GM21786 (cell line): ENCODE results near the gene UBE2H.

Experiments used
- ATAC-seq: cut with Tn5 transposase; IDR thresholded peaks from one replicate; pipeline ENCODE4 v1.9.1; 2021; ENCODE audit not compliant: unreplicated experiment

UBE2H gene

DNA sequence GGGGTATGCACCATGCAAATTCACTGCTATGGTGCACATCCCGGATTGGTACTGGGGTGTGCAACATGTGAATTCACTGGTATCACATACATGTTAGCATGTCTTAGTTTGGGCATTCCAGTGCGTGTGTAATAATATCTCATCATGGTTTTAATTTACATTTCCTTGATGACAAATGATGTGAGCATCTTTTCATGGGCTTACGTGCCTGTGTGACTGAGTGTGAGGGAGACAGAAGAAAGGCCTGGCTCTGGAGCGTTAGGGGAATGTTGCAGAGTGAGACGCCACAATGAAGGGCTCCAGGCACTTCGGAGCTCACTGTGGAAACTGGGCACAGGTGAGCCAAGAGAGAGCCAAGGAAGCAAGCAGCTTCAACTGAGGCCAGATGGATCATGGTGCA lies 162.6 kb downstream of the UBE2H start:
- no peak for ATAC-seq

DNA sequence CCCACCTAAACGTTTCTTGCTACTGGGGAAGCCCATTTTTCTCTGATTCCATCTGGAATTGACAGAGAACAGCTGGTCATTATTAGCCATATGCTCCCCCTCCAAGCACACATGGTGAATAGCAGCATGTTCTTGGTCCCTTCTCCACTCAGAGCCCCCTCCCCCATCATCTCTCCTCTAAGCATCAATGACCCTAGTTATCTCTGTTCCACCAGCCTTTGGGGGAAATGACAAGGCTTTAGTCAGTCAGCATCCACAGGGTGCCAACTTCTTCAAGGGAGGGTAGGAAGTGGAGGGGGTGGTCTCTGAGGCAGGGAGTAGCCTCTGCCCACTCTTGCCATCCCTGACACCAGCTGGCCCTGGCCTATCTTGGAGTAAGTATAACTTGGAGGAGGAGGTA lies 163.1 kb downstream of the UBE2H start:
- no peak for ATAC-seq

DNA sequence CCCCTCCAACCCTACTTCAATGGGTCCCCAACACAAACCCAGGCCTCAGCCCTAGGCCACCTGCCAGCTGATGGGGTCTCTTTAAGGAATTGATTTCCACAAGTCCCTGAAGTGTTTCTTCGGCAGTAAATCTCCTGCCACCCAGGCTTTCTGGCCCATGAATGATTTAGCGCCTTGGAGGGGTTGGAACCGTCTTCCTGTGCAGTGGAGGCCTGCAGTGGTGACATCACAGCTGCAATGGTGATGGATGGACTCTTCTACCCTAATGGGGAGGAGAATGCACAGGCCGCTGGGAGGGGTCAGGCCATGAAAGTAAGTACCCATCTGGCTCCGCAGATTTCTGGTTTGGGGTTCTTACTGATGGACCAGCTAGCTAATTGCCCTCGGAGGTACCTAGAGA lies 163.8 kb downstream of the UBE2H start:
- ATAC-seq: no peak

GRCh38 chr7:129786825-129787563 lies 165.8 kb downstream of the UBE2H start:
- no peak for ATAC-seq

GRCh38 chr7:129785685-129786514 lies 166.9 kb downstream of the UBE2H start:
- no peak for ATAC-seq

- ATAC-seq: no peak
These were observed 167.7 kb downstream of the UBE2H start for GRCh38 chr7:129784783-129785684.

DNA sequence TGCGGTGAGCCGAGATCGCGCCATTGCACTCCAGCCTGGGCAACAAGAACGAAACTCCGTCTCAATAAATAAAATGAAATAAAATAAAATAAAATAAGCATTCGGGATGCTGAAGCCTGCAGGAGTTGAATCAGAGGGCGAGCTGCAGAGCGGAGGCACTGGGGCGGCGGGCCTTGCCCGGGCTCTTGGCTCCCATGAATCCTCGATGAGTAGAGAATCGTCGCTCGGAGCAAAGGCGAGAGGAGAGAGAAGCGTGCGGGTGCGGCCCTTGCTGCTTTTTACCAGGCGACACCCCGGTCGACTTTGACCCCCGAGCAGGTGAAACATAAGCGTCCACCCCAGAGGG lies 168.3 kb downstream of the UBE2H start:
- no peak for ATAC-seq

DNA sequence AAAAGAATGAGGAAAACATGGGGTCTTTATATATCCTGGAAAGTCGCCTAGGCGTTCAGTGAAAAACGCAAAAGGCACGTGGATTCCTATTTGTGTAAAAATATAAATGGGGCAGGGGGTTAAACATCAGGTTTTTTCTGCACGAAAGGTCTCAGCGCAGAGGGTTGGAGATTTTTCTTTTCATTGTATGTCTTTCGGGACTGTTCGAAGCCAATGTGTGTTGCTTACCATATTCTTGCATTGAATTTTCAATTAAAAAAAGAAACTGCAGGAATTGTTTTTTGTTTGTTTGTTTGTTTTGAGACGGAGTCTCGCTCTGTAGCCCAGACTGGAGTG lies 169.2 kb downstream of the UBE2H start:
- ATAC-seq: no peak

- ATAC-seq: no peak
These were observed 169.8 kb downstream of the UBE2H start for GRCh38 chr7:129782818-129783583.

DNA sequence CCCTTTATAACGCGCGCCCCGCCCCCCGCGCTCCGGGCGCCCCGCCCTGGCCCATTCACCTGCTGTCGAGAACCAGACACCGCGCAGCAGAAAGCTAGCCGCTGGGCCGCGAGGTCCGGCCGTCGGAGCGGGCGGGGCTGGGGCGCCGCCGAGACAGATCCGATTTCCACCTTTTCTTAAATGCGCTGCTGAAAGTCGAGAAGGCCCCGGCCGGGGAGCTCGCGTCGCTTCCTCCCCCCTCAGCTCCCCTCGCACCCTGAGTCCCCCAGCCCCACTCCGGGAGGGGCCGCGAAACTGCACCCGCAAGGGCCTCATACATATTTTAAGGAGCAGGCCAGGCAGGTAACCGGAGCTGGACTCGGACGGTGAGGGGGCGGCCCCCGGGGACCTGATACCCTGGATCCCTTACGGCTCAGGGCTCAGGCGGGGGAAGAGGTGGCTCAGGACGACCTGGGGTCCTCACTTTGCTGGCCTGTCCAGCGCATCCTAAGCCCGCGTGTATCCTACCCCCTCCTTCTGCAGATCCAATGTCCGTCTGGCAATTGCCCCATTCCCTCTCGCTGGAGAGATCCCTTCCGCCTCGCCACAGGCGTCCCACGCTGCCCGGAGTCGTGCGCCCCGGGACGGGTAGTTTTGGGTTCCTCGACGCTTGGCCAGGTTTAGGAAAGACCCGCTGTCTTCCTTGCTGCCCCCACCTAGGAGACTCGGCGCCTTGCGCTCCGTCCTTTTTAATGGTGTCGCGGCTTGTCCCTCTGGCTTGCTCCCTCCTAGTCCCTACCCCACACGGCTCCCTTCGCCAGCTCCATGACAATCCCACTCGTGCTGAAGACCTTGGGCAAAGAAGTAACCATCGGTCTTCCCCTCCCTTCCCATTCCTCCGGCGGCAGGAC lies 170.6 kb downstream of the UBE2H start:
- ATAC-seq: no peak

DNA sequence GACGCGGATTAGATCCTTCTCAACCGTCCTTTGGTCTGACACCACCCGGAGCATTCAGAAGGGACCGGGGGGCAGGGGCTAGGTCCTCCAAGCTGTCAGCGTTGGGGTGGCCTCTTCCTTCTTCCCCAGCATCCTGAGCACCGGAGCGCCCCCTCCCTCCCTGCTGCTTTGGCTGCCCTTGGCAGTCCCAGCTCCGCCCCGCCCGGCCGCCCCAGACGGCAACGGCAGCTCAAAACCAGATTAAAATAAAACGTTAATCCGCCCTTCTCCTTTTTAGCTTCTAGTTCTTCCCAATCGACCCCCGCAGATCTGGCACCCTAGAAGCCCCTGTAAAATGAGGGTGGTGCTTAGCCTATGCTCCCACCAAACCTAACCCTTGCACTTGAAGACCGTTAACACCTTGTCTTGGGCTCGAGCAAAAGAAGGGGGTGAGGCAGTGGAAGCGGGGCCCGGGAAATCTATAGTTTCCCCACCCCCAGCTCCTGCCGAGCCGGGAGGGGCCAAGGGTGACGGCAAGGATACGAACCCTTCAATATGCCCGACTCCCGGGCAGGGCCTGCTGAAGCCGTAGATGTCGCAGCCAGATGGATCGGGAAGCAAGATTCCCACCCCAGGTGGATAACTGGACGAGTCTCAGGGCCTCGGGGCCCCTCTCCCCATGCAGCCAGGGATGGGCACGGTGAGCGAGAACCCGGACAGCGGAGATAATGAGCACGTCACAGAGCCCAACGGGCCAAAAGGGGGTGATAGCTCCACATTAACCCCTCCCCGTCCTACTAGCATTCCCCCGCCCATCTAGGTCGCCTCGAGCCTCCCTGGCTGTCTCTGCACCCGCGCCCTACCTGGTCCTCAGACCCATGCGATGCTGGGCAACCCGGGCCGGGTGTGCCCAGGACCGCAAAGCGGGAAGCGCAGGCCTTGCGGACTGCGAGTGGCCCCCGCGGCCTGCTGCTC lies 171.5 kb downstream of the UBE2H start:
- ATAC-seq: no peak
